ENCODE data around the gene ITPKC. TPM values are rescaled to one million over a fixed set of nuclear protein-coding genes. Genes with fewer than 3 reads are reported as not detected.
"Not testable (repeated sequence)": the region's sequence is repeated elsewhere in the genome, so short reads cannot be mapped to it uniquely, and the experiment has no call there.

The ITPKC gene
- polyA plus RNA-seq, 2 donors, result 57.4 to 172 TPM

GRCh38 chr19:40766385-40766784, 49.5 kb downstream of the ITPKC start:
- not testable (repeated sequence) for H3K27ac ChIP-seq (ENCODE audit: low read depth in 2 of 2, low read length in 1 of 2); H3K4me1 ChIP-seq (ENCODE audit: control insufficient read depth in 2 of 2, insufficient read depth in 2 of 2, low read length in 1 of 2); H3K27me3 ChIP-seq (ENCODE audit: control insufficient read depth in 1 of 2, insufficient read depth in 2 of 2, low read length in 2 of 2); H3K9me3 ChIP-seq (ENCODE audit: control insufficient read depth in 2 of 2, insufficient read depth in 1 of 2, low read depth in 1 of 2, low read length in 1 of 2); H3K4me3 ChIP-seq (ENCODE audit: low read depth in 1 of 2, low read length in 2 of 2)
- 92 to 96% methylated on average over 13 of the region's 13 CpGs for WGBS, 2 donors
- H3K36me3 ChIP-seq (ENCODE audit: control insufficient read depth in 2 of 2, insufficient read depth in 2 of 2, low read length in 1 of 2), result peaks cover 28 to 37% of the 10 kb centered on the region in 2 donors

GRCh38 chr19:40768869-40769268, 52.0 kb downstream of the ITPKC start:
- WGBS, 2 donors, result 84 to 85% methylated on average over 5 of the region's 5 CpGs

GRCh38 chr19:40771101-40771862, 54.4 kb downstream of the ITPKC start:
- not testable (repeated sequence) for H3K36me3 ChIP-seq (ENCODE audit: control insufficient read depth in 2 of 2, insufficient read depth in 2 of 2, low read length in 1 of 2); H3K4me3 ChIP-seq (ENCODE audit: low read depth in 1 of 2, low read length in 2 of 2); H3K4me1 ChIP-seq (ENCODE audit: control insufficient read depth in 2 of 2, insufficient read depth in 2 of 2, low read length in 1 of 2); H3K9me3 ChIP-seq (ENCODE audit: control insufficient read depth in 2 of 2, insufficient read depth in 1 of 2, low read depth in 1 of 2, low read length in 1 of 2); H3K27ac ChIP-seq (ENCODE audit: low read depth in 2 of 2, low read length in 1 of 2); H3K27me3 ChIP-seq (ENCODE audit: control insufficient read depth in 1 of 2, insufficient read depth in 2 of 2, low read length in 2 of 2)
- WGBS, 2 donors, result 95 to 96% methylated on average over 10 of the region's 10 CpGs

More at GRCh38 chr19:40768869-40769268, 52.0 kb downstream of the ITPKC start:
- H3K9me3 ChIP-seq (ENCODE audit: control insufficient read depth in 2 of 2, insufficient read depth in 1 of 2, low read depth in 1 of 2, low read length in 1 of 2), result no peaks in the 10 kb centered on the region
- H3K4me3 ChIP-seq (ENCODE audit: low read depth in 1 of 2, low read length in 2 of 2), result no peak overlapping the region
- peaks cover 13 to 15% of the 10 kb centered on the region in 2 donors for H3K36me3 ChIP-seq (ENCODE audit: control insufficient read depth in 2 of 2, insufficient read depth in 2 of 2, low read length in 1 of 2)
- H3K4me1 ChIP-seq (ENCODE audit: control insufficient read depth in 2 of 2, insufficient read depth in 2 of 2, low read length in 1 of 2), result no peaks in the 10 kb centered on the region
- H3K27ac ChIP-seq (ENCODE audit: low read depth in 2 of 2, low read length in 1 of 2), result no peak overlapping the region
- no peaks in the 10 kb centered on the region for H3K27me3 ChIP-seq (ENCODE audit: control insufficient read depth in 1 of 2, insufficient read depth in 2 of 2, low read length in 2 of 2)

GRCh38 chr19:40774916-40775631, 58.2 kb downstream of the ITPKC start, which contains the start of gene MIA:
Gene MIA (plus strand): TSS chr19:40775521. CDS start chr19:40775543, 22 bp downstream.
- Histone ChIP-seq H3K27me3 (ENCODE audit: control insufficient read depth in 1 of 2, insufficient read depth in 2 of 2, low read length in 2 of 2) (no peaks in the 10 kb centered on the region), H3K9me3 (ENCODE audit: control insufficient read depth in 2 of 2, insufficient read depth in 1 of 2, low read depth in 1 of 2, low read length in 1 of 2) (no peaks in the 10 kb centered on the region), H3K4me3 (ENCODE audit: low read depth in 1 of 2, low read length in 2 of 2) (no peak within 1 kb of the TSS), H3K4me1 (ENCODE audit: control insufficient read depth in 2 of 2, insufficient read depth in 2 of 2, low read length in 1 of 2) (peaks cover 0 to 9% of the 10 kb centered on the region in 2 donors), H3K27ac (ENCODE audit: low read depth in 2 of 2, low read length in 1 of 2) (no peak within 1 kb of the TSS), H3K36me3 (ENCODE audit: control insufficient read depth in 2 of 2, insufficient read depth in 2 of 2, low read length in 1 of 2) (no peaks in the 10 kb centered on the region)
- WGBS, 2 donors, result 84 to 85% methylated on average over 9 of the region's 9 CpGs

GRCh38 chr19:40775632-40776022, 58.7 kb downstream of the ITPKC start:
- H3K4me3 ChIP-seq (ENCODE audit: low read depth in 1 of 2, low read length in 2 of 2), result no peak overlapping the region
- H3K4me1 ChIP-seq (ENCODE audit: control insufficient read depth in 2 of 2, insufficient read depth in 2 of 2, low read length in 1 of 2), result peaks cover 0 to 9% of the 10 kb centered on the region in 2 donors
- no peaks in the 10 kb centered on the region for H3K27me3 ChIP-seq (ENCODE audit: control insufficient read depth in 1 of 2, insufficient read depth in 2 of 2, low read length in 2 of 2)
- no peaks in the 10 kb centered on the region for H3K9me3 ChIP-seq (ENCODE audit: control insufficient read depth in 2 of 2, insufficient read depth in 1 of 2, low read depth in 1 of 2, low read length in 1 of 2)
- no peak overlapping the region for H3K27ac ChIP-seq (ENCODE audit: low read depth in 2 of 2, low read length in 1 of 2)
- WGBS, 2 donors, result 93 to 94% methylated on average over 10 of the region's 10 CpGs
- H3K36me3 ChIP-seq (ENCODE audit: control insufficient read depth in 2 of 2, insufficient read depth in 2 of 2, low read length in 1 of 2), result peaks cover 0 to 2% of the 10 kb centered on the region in 2 donors

- Histone ChIP-seq H3K4me1 (ENCODE audit: control insufficient read depth in 2 of 2, insufficient read depth in 2 of 2, low read length in 1 of 2) (peaks cover 0 to 9% of the 10 kb centered on the region in 2 donors), H3K27me3 (ENCODE audit: control insufficient read depth in 1 of 2, insufficient read depth in 2 of 2, low read length in 2 of 2) (no peaks in the 10 kb centered on the region), H3K9me3 (ENCODE audit: control insufficient read depth in 2 of 2, insufficient read depth in 1 of 2, low read depth in 1 of 2, low read length in 1 of 2) (no peaks in the 10 kb centered on the region), H3K4me3 (ENCODE audit: low read depth in 1 of 2, low read length in 2 of 2) (no peak overlapping the region), H3K27ac (ENCODE audit: low read depth in 2 of 2, low read length in 1 of 2) (peak overlapping the region in 1 of 2 donors; percentile 97), H3K36me3 (ENCODE audit: control insufficient read depth in 2 of 2, insufficient read depth in 2 of 2, low read length in 1 of 2) (peaks cover 0 to 2% of the 10 kb centered on the region in 2 donors)
- WGBS, 2 donors, result 78 to 83% methylated on average over 7 of the region's 7 CpGs
Measured at GRCh38 chr19:40776364-40776763, 59.5 kb downstream of the ITPKC start.

GRCh38 chr19:40776932-40777644, 60.2 kb downstream of the ITPKC start:
- Histone ChIP-seq H3K36me3 (ENCODE audit: control insufficient read depth in 2 of 2, insufficient read depth in 2 of 2, low read length in 1 of 2) (peaks cover 0 to 2% of the 10 kb centered on the region in 2 donors), H3K27me3 (ENCODE audit: control insufficient read depth in 1 of 2, insufficient read depth in 2 of 2, low read length in 2 of 2) (no peaks in the 10 kb centered on the region), H3K4me3 (ENCODE audit: low read depth in 1 of 2, low read length in 2 of 2) (peak overlapping the region; percentile 57 to 78), H3K9me3 (ENCODE audit: control insufficient read depth in 2 of 2, insufficient read depth in 1 of 2, low read depth in 1 of 2, low read length in 1 of 2) (no peaks in the 10 kb centered on the region), H3K4me1 (ENCODE audit: control insufficient read depth in 2 of 2, insufficient read depth in 2 of 2, low read length in 1 of 2) (peaks cover 0 to 9% of the 10 kb centered on the region in 2 donors), H3K27ac (ENCODE audit: low read depth in 2 of 2, low read length in 1 of 2) (peak overlapping the region; percentile 97 to 99)
- 11 to 12% methylated on average over 13 of the region's 13 CpGs for WGBS, 2 donors

- Histone ChIP-seq H3K4me3 (ENCODE audit: low read depth in 1 of 2, low read length in 2 of 2) (peak overlapping the region; percentile 57 to 78), H3K27ac (ENCODE audit: low read depth in 2 of 2, low read length in 1 of 2) (peak overlapping the region; percentile 97 to 99), H3K36me3 (ENCODE audit: control insufficient read depth in 2 of 2, insufficient read depth in 2 of 2, low read length in 1 of 2) (peaks cover 0 to 2% of the 10 kb centered on the region in 2 donors), H3K9me3 (ENCODE audit: control insufficient read depth in 2 of 2, insufficient read depth in 1 of 2, low read depth in 1 of 2, low read length in 1 of 2) (no peaks in the 10 kb centered on the region), H3K4me1 (ENCODE audit: control insufficient read depth in 2 of 2, insufficient read depth in 2 of 2, low read length in 1 of 2) (peaks cover 0 to 9% of the 10 kb centered on the region in 2 donors), H3K27me3 (ENCODE audit: control insufficient read depth in 1 of 2, insufficient read depth in 2 of 2, low read length in 2 of 2) (no peaks in the 10 kb centered on the region)
- WGBS, 2 donors, result 0 to 1% methylated on average over 10 of the region's 10 CpGs
Measured at GRCh38 chr19:40777645-40777936, 60.7 kb downstream of the ITPKC start.

GRCh38 chr19:40777937-40778705, 61.2 kb downstream of the ITPKC start, which contains the start of gene RAB4B:
Gene RAB4B (plus strand): TSS chr19:40778247. CDS start chr19:40778376, 129 bp downstream.
- Histone ChIP-seq H3K9me3 (ENCODE audit: control insufficient read depth in 2 of 2, insufficient read depth in 1 of 2, low read depth in 1 of 2, low read length in 1 of 2) (no peaks in the 10 kb centered on the region), H3K4me1 (ENCODE audit: control insufficient read depth in 2 of 2, insufficient read depth in 2 of 2, low read length in 1 of 2) (peaks cover 0 to 9% of the 10 kb centered on the region in 2 donors), H3K27me3 (ENCODE audit: control insufficient read depth in 1 of 2, insufficient read depth in 2 of 2, low read length in 2 of 2) (no peaks in the 10 kb centered on the region), H3K27ac (ENCODE audit: low read depth in 2 of 2, low read length in 1 of 2) (peak within 1 kb of the TSS; percentile 97 to 99), H3K4me3 (ENCODE audit: low read depth in 1 of 2, low read length in 2 of 2) (peak within 1 kb of the TSS; percentile 57 to 78), H3K36me3 (ENCODE audit: control insufficient read depth in 2 of 2, insufficient read depth in 2 of 2, low read length in 1 of 2) (peaks cover 0 to 2% of the 10 kb centered on the region in 2 donors)
- 0 to 1% methylated on average over 56 of the region's 56 CpGs for WGBS, 2 donors
